Fibroblast of villous mesenchyme (primary cell): ENCODE measurements around the gene PPIL3. TPM values are rescaled to one million over a fixed set of nuclear protein-coding genes. Genes with fewer than 3 reads are reported as not detected.
A peak's percentile ranks its signal among the peaks of the same experiment; 100 is the strongest.

Experiments used
- DNase-seq: peaks from one replicate; pipeline ENCODE4 v3.0.0-alpha.2; 2010; ENCODE audit warnings: low read depth
- H3K4me3 ChIP-seq: 2 replicates; pipeline ENCODE4 v1.5.1; 2011; ENCODE audit warnings: low read depth, mild to moderate bottlenecking, low read length
- CTCF ChIP-seq: IDR thresholded peaks from 2 replicates; pipeline ENCODE4 v1.5.1; 2012; ENCODE audit warnings: low read depth, mild to moderate bottlenecking, low read length; ENCODE audit not compliant: insufficient read depth
- total RNA-seq: library from RNA; depleted of rRNA; stranded (reverse); fragments of >200 nt; gene quantifications from 2 replicates; pipeline ENCODE4 v1.2.3, GENCODE V29; 2012

Gene PPIL3
- total RNA-seq, 1 donor, result 38.9 TPM

GRCh38 chr2:200860092-200860795, 28.6 kb downstream of the PPIL3 start:
- peak; percentile 48 for DNase-seq
- H3K4me3 ChIP-seq, result peak overlapping the region; percentile 91
- no peak for TF ChIP-seq CTCF

GRCh38 chr2:200856806-200857205, 32.1 kb downstream of the PPIL3 start:
- no peak for TF ChIP-seq CTCF
- DNase-seq, result no peak
- H3K4me3 ChIP-seq, result no peak overlapping the region

- H3K4me3 ChIP-seq, result no peak overlapping the region
- DNase-seq, result no peak
- TF ChIP-seq CTCF, result no peak
Observed at GRCh38 chr2:200852605-200853004, 36.3 kb downstream of the PPIL3 start.

GRCh38 chr2:200851398-200852248, 37.3 kb downstream of the PPIL3 start:
- no peak for TF ChIP-seq CTCF
- no peak for DNase-seq
- H3K4me3 ChIP-seq, result no peak overlapping the region

- DNase-seq, result no peak
- no peak overlapping the region for H3K4me3 ChIP-seq
- TF ChIP-seq CTCF, result no peak
Observed at GRCh38 chr2:200850512-200851256, 38.2 kb downstream of the PPIL3 start.

GRCh38 chr2:200847939-200848338, 40.9 kb downstream of the PPIL3 start:
- DNase-seq, result no peak
- TF ChIP-seq CTCF, result no peak
- H3K4me3 ChIP-seq, result no peak overlapping the region
